GM21515 (cell line): ENCODE measurements around the gene NUBPL.
"Not testable (repeated sequence)": the region's sequence is repeated elsewhere in the genome, so short reads cannot be mapped to it uniquely, and the experiment has no call there.

Experiments
- ATAC-seq: cut with Tn5 transposase; IDR thresholded peaks from one replicate; pipeline ENCODE4 v1.9.1; 2021; ENCODE audit not compliant: unreplicated experiment

NUBPL gene

GRCh38 chr14:31868096-31868495 is 306.9 kb downstream of the NUBPL start:
- not testable (repeated sequence) for ATAC-seq

- no peak for ATAC-seq
Observed at GRCh38 chr14:31876741-31877140, 315.5 kb downstream of the NUBPL start.

GRCh38 chr14:31877255-31877798 is 316.1 kb downstream of the NUBPL start:
- no peak for ATAC-seq

- no peak for ATAC-seq
Observed at GRCh38 chr14:31879661-31880348, 318.6 kb downstream of the NUBPL start.

- ATAC-seq: no peak
Observed at GRCh38 chr14:31880935-31881334, 319.7 kb downstream of the NUBPL start.

- no peak for ATAC-seq
Observed at GRCh38 chr14:31881531-31882310, 320.5 kb downstream of the NUBPL start.

GRCh38 chr14:31884238-31884637 is 323.0 kb downstream of the NUBPL start:
- no peak for ATAC-seq

GRCh38 chr14:31884776-31885379 is 323.7 kb downstream of the NUBPL start:
- no peak for ATAC-seq

GRCh38 chr14:31886156-31886835 is 325.1 kb downstream of the NUBPL start:
- ATAC-seq: no peak

- no peak for ATAC-seq
Observed at GRCh38 chr14:31887929-31888580, 326.9 kb downstream of the NUBPL start.

- ATAC-seq: no peak
Observed at GRCh38 chr14:31889297-31889696, 328.1 kb downstream of the NUBPL start.

- not testable (repeated sequence) for ATAC-seq
Observed at GRCh38 chr14:31890202-31890601, 329.0 kb downstream of the NUBPL start.

- ATAC-seq: no peak
Observed at GRCh38 chr14:31893221-31893757, 332.1 kb downstream of the NUBPL start.

- no peak for ATAC-seq
Observed at GRCh38 chr14:31894351-31894750, 333.1 kb downstream of the NUBPL start.

- ATAC-seq: no peak
Observed at GRCh38 chr14:31895206-31895605, 334.0 kb downstream of the NUBPL start.

GRCh38 chr14:31895646-31896045 is 334.4 kb downstream of the NUBPL start:
- no peak for ATAC-seq

- ATAC-seq: no peak
Observed at GRCh38 chr14:31897581-31898186, 336.5 kb downstream of the NUBPL start.

GRCh38 chr14:31898838-31899528 is 337.8 kb downstream of the NUBPL start:
- no peak for ATAC-seq

GRCh38 chr14:31902002-31902401 is 340.8 kb downstream of the NUBPL start:
- no peak for ATAC-seq
